PFSK-1 (cell line): ENCODE results near the gene SGO2.

ENCODE experiments used
- FOXP2 ChIP-seq: optimal IDR thresholded peaks from 2 replicates; pipeline ENCODE3; 2011; ENCODE audit warnings: borderline replicate concordance, control low read depth, inconsistent platforms; ENCODE audit not compliant: insufficient read depth; ENCODE audit errors: extremely low read length, extremely low read depth
- POLR2AphosphoS5 ChIP-seq: IDR thresholded peaks from 2 replicates; pipeline ENCODE4 v1.6.1; 2012; ENCODE audit warnings: low read depth, mild to moderate bottlenecking, control low read depth, low read length, moderate library complexity
- SIN3A ChIP-seq: IDR thresholded peaks from 2 replicates; pipeline ENCODE4 v1.6.1; 2012; ENCODE audit warnings: mild to moderate bottlenecking, low read length, moderate library complexity, borderline replicate concordance; ENCODE audit not compliant: insufficient read depth
- TAF1 ChIP-seq: IDR thresholded peaks from 2 replicates; pipeline ENCODE4 v1.6.1; 2012; ENCODE audit warnings: low read length, control low read depth, borderline replicate concordance; ENCODE audit not compliant: insufficient read depth
- TF ChIP-seq, protein P1 (sequence below), 2 experiments: IDR thresholded peaks; 2 replicates each; pipeline versions ENCODE4 v1.6.1 to v1.8.0; 2011 to 2012; ENCODE audit warnings: low read depth in 2 of 2, low read length in 2 of 2, control low read depth in 1 of 2, inconsistent platforms in 1 of 2, mild to moderate bottlenecking in 1 of 2, moderate library complexity in 1 of 2; ENCODE audit not compliant: insufficient read depth in 1 of 2

SGO2 gene

DNA sequence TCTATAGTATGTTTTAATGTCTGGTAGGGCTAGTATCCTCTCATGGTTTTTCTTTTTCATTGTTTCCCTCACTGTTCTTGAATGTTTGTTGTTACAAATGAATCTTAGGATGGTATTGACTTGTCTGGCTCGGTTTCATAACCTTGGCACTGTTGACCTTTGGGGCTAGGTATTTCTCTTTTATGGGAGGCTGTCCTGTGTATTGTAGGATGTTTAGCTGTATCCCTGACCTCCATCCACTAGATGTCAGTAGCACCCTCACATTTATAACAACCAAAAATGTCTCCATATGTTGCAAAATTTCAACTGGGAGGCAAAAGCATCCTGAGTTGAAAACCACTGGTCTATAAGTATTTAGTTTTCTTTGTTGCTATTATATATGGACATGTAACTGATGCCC is 52.8 kb downstream of the SGO2 start:
- TF ChIP-seq, protein P1, sequence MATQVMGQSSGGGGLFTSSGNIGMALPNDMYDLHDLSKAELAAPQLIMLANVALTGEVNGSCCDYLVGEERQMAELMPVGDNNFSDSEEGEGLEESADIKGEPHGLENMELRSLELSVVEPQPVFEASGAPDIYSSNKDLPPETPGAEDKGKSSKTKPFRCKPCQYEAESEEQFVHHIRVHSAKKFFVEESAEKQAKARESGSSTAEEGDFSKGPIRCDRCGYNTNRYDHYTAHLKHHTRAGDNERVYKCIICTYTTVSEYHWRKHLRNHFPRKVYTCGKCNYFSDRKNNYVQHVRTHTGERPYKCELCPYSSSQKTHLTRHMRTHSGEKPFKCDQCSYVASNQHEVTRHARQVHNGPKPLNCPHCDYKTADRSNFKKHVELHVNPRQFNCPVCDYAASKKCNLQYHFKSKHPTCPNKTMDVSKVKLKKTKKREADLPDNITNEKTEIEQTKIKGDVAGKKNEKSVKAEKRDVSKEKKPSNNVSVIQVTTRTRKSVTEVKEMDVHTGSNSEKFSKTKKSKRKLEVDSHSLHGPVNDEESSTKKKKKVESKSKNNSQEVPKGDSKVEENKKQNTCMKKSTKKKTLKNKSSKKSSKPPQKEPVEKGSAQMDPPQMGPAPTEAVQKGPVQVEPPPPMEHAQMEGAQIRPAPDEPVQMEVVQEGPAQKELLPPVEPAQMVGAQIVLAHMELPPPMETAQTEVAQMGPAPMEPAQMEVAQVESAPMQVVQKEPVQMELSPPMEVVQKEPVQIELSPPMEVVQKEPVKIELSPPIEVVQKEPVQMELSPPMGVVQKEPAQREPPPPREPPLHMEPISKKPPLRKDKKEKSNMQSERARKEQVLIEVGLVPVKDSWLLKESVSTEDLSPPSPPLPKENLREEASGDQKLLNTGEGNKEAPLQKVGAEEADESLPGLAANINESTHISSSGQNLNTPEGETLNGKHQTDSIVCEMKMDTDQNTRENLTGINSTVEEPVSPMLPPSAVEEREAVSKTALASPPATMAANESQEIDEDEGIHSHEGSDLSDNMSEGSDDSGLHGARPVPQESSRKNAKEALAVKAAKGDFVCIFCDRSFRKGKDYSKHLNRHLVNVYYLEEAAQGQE (IDR thresholded peaks at IDR 0.05; ENCODE audit: insufficient read depth in 1 of 2, low read depth in 2 of 2, low read length in 2 of 2), result no peak
- no peak for TF ChIP-seq TAF1

DNA sequence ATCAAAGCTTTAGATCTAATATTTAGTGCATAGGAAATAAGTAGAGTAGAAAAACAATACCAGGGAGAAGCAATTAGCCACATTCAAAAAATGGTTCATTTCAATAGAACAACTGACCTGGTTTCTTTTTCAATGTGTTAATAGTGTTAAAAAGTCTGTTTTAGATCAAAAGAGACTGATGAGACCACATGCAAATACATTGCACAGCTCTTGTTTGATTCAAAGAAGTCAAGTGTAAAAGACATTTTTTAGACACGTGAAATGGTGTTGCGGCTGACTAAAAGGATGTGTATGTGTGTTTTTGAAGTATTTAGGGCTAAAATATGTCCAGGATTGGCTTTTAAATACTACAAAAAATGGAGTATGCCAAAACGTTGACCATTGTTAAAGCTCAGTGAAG is 58.6 kb downstream of the SGO2 start:
- TF ChIP-seq, protein P1 (IDR thresholded peaks at IDR 0.05; ENCODE audit: insufficient read depth in 1 of 2, low read depth in 2 of 2, low read length in 2 of 2), result no peak
- TF ChIP-seq TAF1 (no peak), SIN3A (no peak), POLR2AphosphoS5 (no peak), FOXP2 (no peak)

DNA sequence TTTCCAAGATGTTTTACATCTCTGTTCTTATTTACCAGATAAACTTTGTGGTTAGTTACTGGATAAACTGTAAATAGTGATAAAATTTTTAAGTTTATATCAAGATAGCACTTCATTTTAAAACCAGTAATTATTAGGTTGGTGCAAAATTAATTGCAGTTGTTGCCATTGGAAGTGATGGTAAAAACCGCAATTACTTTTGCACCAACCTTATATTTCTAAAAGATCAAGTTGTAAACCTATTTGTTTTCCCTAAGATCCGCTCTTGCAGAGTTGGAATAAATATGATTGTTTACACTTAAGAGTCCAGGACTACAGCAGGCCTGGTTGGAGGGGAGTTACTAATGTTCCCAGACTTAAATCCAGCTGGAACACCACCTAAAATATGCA is 59.3 kb downstream of the SGO2 start:
- TF ChIP-seq, protein P1 (IDR thresholded peaks at IDR 0.05; ENCODE audit: insufficient read depth in 1 of 2, low read depth in 2 of 2, low read length in 2 of 2), result no peak

DNA sequence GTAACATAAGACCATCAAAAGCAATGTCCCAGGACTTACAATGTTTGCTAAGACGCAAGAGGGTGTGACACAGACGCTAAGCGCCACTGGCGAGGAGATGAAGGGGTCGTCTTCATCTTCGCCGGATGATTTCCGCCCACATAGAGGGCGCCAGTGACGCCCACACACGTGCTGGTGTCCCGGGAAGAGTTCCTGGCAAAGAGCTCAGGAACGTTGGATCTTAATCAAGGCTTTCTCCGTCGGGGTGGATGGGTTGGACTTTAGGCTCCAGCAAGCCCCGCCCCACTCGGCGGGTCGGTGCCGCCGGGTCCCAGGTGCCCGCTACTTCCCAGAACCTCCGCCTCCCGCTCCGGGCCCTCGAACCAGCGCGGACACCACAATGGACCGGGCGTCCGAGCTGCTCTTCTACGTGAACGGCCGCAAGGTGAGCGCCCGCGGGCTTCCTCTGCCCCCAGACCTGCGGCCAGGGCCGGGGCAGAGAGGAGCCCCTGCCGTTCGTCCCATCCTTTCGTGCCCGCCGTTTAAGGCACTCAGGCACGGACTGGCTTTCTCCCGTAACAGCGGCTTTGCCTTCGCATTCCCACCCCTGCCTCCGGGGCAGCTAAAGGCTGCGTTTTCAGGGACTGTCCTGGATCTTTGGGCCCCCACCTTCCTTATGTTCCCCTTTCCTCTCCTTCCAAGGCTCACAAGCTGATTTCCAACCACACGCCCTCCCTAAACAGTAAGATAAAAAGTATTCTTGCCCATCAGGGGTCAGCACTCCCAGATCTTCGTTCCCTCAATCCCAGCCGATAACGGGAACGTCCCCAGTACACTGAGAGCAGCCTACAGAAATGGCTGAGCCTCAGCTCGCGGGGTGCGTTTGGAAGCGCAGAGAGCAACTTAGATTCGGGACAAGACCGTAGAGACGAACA is 60.0 kb downstream of the SGO2 start, which contains the start of gene AOX1:
Gene AOX1, plus strand, starts transcription at position 285 of the 914 bp plus-strand sequence. Its CDS starts 95 bp downstream, at position 380.
- TF ChIP-seq, protein P1 (IDR thresholded peaks at IDR 0.05; ENCODE audit: insufficient read depth in 1 of 2, low read depth in 2 of 2, low read length in 2 of 2), result no peak
- TF ChIP-seq FOXP2 (no peak), TAF1 (no peak), POLR2AphosphoS5 (no peak), SIN3A (no peak)

DNA sequence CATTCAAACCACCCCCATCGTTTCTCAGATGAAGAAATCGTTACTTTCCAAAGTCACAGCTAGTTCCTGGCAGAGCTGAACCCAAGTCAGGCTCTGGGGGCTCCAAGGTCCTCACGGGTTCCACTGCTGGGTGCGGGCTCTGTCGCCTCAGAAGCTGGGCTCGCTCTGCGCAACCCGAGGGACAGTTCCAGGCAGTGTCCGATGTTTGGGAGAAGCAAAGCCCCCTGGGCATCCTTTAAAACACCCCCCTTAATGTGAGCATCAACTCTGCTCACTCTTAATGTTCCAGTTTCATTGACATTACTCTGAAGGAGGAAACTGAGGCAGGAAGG is 60.6 kb downstream of the SGO2 start:
- TF ChIP-seq TAF1, result no peak
- no peak for TF ChIP-seq SIN3A
- TF ChIP-seq FOXP2, result no peak
- no peak for TF ChIP-seq POLR2AphosphoS5
- TF ChIP-seq, protein P1 (IDR thresholded peaks at IDR 0.05; ENCODE audit: insufficient read depth in 1 of 2, low read depth in 2 of 2, low read length in 2 of 2), result no peak
